HG03565 (cell line): ENCODE measurements around the gene TRIM29.
"Not testable (repeated sequence)": the region's sequence is repeated elsewhere in the genome, so short reads cannot be mapped to it uniquely, and the experiment has no call there.

Experiments used
- ATAC-seq: cut with Tn5 transposase; IDR thresholded peaks from one replicate; pipeline ENCODE4 v1.9.1; 2021; ENCODE audit warnings: mild to moderate bottlenecking, moderate library complexity; ENCODE audit not compliant: unreplicated experiment

The TRIM29 gene, protein sequence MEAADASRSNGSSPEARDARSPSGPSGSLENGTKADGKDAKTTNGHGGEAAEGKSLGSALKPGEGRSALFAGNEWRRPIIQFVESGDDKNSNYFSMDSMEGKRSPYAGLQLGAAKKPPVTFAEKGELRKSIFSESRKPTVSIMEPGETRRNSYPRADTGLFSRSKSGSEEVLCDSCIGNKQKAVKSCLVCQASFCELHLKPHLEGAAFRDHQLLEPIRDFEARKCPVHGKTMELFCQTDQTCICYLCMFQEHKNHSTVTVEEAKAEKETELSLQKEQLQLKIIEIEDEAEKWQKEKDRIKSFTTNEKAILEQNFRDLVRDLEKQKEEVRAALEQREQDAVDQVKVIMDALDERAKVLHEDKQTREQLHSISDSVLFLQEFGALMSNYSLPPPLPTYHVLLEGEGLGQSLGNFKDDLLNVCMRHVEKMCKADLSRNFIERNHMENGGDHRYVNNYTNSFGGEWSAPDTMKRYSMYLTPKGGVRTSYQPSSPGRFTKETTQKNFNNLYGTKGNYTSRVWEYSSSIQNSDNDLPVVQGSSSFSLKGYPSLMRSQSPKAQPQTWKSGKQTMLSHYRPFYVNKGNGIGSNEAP

DNA sequence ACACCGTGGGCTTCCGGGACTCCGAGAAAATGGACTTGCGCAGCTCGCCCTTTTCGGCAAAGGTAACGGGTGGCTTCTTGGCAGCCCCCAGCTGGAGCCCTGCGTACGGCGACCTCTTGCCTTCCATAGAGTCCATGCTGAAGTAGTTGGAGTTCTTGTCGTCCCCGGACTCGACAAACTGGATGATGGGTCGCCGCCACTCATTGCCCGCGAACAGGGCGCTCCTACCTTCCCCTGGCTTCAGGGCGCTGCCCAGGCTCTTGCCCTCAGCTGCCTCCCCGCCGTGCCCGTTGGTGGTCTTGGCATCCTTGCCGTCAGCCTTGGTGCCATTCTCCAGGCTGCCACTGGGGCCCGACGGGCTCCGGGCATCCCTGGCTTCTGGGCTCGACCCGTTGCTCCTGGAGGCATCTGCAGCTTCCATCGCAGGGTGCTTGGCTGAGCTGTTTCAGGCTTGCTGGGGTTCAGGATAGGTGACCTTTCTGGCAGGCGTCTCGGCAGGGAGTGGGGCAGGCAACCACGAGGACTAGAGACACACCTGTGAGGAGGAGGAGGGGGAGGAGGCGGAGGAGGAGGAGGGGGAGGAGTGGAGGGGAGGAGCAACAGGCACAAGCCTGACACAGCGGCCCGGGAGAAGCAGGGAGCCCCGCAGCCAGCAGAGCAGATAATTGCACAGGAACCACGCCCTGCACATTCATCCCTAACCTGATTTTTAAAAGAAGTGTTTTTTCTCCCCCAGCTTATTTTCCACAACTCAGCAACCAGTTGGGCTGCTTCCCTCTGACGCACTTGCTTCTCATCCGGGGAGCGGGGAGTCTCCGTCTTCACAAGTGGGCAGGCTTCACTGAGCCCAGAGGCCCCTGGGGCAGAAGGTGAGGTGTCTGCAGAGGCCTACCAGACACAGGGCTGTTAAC is at the start of gene TRIM29:
TRIM29 (minus strand) TSS at position 503 of the 911 bp plus-strand sequence; CDS start at position 421, 82 bp downstream.
- ATAC-seq, result no peak

DNA sequence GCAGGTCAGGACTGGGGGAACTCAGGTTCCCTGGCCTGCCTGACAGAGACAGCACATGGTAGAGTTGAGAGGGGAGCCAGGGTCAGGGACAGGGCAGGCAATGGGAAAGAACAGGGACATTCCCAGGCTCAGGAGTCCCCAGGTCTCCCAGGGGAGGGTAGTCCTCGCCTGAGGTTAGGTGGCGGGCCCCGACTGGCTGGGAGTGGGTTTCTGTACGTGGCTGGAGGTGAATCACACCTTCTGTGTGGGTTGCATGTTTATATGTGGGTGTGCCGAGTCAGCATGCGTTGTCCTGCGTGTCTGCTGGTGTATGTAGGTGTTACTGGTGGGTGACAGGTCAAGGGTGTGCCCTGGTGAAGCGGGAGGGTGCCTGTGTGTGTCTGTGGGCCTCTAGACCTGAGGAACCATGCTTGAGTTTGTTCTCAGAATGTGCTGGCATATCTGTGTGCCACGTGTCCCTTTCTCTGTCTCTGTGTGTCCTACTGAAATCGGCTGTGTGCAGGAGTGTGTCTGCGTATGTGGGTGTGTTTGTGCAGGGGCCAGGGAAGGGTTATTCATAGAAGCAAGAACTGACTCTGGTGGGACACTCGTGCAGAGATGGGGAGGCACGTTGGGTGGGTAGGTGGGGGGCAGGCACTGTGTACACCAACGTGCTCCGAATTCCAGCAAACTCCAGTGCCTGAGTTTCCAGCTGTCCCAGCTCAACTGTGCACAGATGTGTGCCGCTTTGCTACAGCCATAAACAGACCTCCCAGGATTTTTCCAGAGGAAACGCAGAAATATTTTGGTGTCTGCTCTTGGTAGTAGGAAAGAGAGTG is 49.1 kb upstream of the TRIM29 start:
- ATAC-seq, result no peak

DNA sequence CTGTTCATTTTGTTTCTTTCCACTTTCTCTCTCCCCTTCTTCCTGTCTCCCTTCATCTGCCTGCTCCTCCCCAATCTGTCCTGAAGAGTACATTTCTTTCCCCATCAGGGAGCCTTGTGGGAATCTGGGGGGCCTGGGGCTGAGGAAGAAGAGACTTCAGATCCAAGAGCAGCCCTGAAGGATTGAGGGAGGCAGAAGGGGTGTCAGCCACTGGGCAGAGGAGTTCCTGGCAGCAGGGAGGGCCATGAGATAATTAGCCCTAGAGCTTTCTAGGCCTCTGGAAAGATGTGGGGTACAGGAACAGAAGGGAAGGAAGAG is 48.5 kb upstream of the TRIM29 start:
- no peak for ATAC-seq

DNA sequence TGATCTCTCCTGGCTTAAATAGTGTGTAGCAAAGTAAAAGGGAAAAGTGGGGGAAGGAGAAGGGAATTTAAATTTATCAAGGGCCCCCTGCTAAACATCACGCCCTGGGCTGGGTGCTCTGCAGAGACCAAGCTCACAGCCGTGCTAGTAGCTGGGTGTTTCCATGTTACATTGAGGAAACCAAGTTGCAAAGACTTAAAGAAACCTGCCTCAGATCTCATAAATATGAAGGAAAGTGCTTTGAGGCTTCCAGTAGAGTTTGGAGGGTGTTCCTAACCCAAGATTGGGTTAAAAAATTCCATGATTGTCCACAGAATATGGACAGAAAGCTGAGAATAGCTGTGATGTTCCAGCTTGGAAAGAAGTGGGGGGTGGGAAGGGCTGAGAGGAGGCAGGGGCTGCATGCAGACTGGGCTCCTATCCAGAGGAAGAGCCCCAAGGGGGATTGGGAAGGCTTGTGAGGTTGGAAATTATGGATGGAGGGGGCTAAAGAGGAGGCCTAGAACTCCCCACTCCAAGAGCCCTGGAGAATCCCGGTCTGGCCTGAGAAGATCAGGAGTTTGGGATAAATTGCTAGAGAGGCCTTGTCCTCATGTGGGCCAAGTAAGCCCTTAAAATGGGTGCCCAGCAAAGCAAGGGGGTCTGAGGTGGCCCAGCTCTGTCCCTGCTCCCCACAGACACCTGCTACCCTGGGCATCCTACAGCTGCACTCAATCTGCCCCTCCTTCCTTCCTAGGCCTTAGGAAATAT is 48.0 kb upstream of the TRIM29 start:
- no peak for ATAC-seq

DNA sequence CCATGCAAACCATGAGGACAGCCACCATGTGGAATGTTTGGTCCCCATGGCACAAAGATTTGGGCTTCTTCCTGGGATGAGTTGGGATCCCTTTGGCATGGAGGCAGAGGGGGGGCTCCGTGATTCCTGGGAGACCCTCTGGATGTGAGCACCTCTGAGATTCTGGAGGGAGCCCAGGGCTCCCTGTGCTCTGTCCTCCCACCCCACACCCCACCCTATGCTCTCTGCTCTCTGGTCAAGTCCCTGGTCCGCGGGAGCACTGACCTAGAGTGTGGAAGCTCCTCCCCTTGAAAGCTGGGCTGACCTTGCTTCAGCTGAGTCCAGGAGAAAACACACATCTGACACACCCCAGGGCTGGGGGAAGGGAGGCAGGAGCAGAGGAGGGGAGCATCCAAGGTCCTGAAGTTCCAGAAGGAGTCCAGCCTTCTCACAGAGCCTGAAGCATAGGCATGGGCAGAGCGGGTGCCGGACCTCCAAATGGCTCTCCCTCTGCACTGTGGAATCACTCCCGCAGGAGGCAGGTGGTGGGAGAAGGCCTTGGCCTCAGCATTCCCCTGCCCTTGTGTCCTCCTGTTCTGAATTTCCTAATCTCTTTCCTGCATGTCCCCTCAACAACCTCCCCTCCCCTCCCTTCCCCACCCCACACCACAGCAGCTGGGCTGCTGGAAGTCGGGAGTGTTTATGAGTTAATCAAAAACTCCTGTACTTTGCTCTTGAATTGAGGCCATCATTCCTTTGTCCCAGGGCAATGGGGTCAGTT is 47.2 kb upstream of the TRIM29 start:
- ATAC-seq, result no peak

DNA sequence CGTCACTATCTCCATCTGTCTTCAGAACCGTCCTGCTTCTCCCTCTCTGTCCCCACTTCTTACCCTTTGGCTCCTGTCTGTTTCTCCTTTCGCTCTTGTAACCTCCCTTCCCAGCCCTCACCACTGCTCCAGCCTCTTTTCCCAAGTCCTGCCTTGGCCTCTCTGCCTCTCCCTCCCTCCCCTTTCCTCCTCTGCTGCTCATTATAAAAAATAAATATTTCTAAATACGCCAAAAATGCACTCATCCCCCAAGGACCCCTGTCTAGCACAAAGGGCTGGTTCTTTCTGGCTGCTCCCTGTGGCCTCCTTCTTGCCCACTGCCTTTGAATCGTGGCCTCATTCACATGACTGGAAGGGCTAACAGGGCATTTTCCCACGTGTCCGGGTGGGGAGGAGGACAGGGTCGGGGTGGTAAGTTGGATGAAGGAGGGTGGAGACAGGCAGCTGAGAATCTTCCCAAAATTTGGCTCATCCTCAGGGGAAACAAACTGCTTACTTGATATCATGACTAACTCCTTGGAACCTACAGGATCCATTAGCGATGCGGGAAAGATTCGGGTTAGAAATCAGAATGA is 46.5 kb upstream of the TRIM29 start:
- ATAC-seq, result no peak

DNA sequence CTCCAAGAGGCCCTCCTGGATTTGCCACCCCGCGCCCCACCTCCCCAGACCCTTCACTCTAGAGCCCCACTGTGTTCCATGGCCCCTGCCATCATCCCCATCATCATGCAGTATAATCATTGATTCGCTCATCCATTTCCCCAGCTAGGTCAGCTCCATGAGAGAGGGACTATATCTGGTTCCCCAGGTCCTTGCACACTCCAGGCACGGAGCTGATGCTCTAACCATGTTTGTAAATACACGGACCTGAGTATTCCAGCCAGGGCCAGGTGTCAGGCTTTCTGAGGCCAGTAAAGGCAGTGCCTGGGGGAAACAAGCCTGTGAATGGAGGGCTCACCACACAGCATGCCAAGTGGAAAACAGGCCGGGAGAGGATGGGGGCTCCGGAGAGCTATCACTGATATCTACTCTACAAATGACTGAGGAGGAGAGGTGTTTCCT is 45.8 kb upstream of the TRIM29 start:
- no peak for ATAC-seq

DNA sequence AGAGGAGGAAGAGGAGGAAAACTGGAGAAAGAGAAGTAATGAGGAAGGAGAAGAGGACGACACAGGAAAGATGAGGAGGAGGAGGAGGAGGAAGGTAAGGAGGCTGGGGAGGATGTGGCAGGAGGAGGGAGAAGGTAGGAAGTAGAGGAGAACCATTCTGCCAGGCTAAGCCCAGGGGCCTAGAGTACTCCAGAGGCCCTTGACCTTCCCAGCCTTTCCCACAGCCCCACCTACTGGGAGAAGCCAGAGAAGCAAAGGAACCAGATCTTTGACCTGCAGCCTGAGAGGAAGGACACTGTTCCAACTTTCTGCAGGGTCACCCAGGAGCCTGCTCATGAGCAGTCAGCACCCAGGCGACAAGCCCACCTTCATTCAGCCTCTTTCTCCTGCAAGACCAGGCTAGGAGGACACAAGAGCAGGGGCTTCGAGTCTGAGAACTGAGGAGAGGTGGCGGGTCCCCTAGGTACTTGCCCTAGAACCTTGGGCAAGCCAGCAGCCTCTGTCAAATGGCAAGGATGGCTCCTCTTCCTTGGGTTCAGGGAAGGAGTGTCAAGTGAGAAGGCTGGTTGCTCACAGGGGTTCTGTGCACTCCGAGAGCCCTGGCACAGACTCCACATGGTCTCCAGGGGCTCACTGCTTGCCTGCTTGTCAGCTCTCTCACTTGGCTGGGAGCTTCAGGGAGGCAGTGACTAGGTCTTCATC is 45.0 kb upstream of the TRIM29 start:
- no peak for ATAC-seq

DNA sequence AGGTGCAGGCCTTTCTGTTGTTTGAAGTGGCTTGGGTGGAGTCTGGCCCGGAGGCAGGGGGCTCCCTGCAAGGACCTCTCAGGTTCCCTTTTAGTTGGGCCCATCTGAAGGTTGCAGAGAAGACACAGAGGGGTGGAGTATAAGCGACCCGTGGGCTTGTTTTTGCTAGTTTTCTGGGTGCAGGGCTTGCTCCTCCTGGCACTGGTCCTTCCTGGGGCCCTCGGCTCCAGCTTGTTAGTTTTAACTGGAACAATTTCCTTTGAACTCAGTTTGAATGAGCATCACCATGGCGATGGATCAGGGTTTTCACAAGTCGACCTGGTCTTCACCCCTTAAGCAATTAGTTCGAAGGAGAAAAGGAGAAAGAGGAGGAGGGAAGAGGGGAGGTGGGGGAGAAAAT is 44.5 kb upstream of the TRIM29 start:
- no peak for ATAC-seq

DNA sequence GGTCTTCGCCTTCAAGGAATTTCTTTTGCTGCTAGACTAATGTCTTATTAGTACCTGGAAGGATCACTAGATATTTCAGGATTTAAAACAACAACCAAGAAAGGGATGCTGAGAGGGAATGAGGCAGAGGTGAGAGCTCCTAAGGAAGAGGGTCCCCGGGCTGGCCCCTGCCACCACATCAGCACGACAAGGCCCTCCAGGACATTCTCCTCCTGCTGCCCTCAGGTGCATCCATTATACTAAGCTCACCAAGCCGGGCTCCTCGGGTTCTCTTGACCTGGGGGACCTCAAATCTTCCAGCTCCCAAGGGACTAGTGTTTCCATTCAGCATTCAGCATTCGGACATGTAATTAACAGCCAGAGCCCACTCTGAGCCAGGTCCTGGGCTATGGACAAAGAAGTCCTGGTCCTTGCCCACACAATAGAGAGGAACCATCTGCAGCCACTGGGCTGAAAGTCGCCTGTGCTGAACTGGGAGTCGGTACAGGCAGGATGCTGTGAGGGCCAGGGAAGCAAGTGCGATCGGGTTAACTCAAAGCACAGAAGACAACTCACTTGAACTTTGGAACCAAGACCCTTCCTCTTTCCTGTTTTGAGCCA is 43.6 kb upstream of the TRIM29 start:
- no peak for ATAC-seq

DNA sequence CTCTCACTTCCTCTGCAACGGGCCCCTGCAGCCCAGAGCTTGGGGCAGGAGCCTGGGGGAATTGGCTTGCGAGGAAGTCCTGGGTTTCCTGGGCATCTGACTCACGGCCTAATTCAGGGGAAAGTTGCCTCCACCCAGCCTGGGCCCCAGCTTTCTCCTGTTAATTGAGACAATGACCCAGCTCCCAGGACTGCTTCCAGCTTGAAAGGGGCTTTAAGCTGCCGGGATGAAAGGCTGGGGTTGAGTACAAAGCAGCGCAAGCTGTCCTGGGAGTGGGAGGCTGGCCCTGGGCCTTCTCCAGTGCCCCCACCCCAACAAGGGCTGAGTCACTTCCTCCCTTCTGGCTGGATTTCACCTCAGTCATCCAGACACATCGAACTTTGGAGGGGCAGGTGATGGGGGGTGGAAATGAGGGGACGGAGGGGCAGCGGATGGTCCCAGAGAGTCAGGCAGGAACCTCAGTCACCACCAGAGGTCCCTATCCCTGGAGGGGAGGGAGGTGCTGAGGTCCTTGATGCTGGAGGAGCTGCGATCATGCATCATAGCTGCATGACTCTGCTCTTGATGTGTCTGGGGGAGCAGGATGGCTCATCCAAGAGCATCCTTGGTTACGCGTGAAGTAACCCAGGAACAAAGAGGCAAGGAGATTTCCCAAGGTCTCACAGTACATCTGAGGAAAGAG is 42.8 kb upstream of the TRIM29 start:
- ATAC-seq, result no peak

DNA sequence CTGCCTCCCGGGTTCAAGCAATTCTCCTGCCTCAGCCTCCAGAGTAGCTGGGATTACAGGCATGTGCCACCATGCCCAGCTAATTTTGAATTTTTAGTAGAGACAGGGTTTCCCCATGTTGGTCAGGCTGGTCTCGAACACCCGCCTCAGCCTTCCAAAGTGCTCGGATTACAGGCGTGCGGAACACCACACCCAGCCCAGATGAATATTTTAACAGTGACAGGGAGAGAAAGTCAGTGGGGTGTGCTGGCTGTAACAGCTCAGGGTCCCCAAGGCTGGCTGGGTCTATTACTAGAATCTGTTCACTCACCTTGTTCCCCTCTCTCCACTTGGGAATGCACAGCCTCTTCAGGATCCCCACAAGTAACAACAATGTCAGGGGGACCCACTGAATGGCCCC is 42.1 kb upstream of the TRIM29 start:
- not testable (repeated sequence) for ATAC-seq

DNA sequence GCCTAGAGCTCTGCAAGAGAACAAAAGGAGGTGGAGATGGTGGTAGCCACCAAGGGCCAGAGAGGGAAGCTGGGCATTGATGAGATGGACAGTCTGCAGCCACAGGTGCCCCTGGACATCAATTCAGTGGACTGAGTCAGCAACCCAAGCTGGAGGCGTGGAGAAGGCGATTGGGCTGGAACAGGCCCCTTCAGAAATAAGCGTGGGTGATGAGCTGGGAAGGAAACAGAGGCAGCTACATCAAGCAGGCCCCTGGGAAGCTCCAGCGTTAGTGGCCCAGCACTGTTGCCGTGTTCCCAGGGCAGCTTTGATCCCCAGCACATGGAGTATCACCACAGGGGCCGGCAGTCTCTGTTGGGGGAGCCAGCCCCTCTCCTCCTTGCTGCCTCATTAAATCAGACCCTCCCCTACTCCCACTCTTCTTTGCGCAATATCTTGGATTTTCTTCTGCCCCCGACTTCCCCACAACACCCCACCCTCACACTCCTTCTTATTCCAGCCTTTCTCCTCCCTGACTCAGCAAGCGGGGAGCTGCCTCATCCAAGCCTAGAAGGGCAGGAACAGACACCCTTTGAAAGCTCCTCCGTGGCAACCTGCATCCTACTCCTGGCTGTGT is 41.3 kb upstream of the TRIM29 start:
- no peak for ATAC-seq

DNA sequence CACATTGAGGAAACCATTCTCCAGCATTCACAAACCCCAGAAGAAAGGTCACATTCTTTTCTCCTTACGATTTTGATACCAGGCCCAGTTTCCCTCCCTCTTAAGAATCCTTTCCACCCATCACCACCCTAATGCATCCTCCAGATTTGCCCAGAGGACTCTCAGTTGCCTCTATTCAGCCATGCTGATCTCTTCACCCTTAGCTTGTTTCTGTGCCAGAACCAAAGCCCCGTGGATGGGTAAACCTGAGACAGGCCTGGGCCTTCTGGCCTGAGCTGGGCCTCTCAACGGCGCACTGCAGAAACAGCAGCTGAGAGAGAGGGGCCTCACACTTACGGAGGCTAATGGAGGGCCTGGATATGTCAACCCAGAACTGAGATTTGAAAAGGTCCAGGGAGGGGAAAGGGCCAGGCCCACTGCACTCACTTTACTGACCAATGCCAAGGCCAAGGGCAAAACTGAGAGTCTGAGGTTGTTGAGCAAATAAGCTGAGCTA is 40.7 kb upstream of the TRIM29 start:
- ATAC-seq, result no peak

DNA sequence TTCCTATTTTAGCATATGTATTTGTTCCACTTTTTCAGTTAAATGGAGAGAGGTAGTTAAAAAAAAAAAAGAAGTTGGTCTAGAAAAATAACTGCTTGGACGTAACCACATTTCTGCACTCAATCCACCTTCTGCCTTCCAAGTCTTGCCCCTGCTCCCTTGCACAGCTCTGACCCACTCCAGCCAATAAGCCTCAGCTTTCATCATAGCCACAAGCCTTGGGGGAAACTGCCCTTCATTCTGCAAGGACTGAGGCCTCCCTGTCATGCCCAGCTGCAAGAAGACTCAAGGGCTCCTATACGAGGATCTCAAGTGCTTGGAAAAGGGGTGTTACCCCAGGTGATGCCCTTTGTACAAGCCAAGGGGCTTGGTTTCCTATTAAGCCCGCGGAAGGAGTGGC is 37.0 kb upstream of the TRIM29 start:
- no peak for ATAC-seq

DNA sequence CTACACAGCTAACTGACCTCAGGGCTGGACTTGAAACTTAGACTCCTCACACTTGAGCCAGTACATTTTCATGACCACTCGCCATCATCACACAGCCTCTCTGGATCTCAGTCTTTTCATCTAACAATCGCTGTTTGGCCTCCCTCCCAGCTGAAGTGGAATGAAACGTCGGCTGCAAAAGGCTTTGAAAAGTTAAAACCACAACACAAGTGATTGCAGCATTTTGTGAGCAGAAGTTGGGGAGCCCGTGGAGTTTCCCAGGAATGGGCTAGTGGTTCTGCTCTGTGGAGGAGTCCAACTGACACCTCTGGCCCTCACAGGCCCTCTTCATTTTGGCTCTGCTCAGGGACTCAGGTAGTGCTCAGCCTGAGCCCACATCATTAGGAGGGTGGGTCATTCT is 35.9 kb upstream of the TRIM29 start:
- ATAC-seq, result no peak
